Measurements from ENCODE around the gene GTF2E1.

- TF ChIP-seq POLR2A (IDR thresholded peaks at IDR 0.05) (no peak), CTCF (IDR thresholded peaks at IDR 0.05) (no peak)
Measured at GRCh38 chr3:120726791-120727190, 15.8 kb upstream of the GTF2E1 start.
